Eye (tissue), 1 donor: ENCODE measurements around the gene LIN52.

Source experiments
- DNase-seq: peaks from one replicate; pipeline ENCODE4 v3.0.0-alpha.2; 2015

LIN52 gene

DNA sequence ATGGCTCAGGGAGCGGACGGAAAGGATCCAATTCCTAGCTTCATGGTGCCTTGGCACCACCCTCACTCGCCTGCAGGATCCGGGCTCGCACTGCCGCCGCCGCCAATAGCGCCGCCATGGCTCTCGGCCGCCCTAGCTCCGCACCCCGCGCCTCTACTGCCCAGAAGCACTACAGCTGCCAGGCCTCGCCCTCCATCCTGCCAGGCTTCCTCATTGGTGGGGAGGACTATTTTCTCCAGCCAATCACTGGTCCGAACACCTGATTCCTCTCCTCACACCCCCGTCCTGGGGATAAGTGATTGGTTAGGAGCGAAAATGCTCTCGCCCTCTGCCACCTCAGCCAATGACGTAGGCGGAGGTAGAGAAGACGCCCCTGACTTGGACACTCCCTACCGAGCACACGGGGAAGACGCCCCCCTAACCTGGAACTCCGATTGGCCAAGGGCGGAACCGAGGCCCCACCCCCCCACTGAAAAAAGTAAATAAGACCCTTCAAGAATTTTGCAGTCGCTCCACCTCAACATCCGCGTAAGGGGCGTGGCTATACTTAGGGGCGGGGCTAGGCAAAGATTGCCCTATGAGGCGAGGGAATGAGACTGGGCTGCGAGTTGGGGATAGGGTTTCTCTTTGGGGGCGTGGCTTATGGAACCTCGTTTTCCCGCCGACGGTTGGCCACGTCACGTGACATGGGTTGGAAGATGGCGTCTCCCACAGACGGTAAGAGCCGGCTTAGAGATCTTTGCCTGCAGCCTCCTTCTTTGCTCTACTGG is at the start of gene LIN52, which contains the start of gene ALDH6A1:
Gene LIN52 (plus strand): TSS at position 680 of the 770 bp plus-strand sequence. CDS start 19 bp downstream, at position 699.
Gene ALDH6A1 (minus strand): TSS at position 177 of the 770 bp plus-strand sequence. CDS start 59 bp downstream, at position 118.
- peak; percentile 100 for DNase-seq

DNA sequence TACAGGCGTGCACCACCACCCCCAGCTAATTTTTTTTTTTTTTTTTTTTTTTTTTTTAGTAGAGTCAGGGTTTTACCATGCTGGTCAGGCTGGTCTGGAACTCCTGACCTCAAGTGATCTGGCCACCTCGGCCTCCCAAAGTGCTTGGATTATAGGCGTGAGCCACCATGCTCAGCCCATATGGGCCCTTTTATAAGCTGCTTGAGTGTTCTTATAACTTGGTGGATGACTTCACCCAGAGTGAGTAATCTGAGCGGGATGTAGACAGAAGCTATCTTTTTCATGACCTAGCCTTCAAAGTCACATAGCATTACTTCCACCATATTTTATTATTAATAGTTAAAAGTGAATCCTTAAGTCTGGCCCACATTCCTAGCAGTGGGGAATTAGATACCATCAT is 49.2 kb upstream of the LIN52 start:
- DNase-seq = no peak

DNA sequence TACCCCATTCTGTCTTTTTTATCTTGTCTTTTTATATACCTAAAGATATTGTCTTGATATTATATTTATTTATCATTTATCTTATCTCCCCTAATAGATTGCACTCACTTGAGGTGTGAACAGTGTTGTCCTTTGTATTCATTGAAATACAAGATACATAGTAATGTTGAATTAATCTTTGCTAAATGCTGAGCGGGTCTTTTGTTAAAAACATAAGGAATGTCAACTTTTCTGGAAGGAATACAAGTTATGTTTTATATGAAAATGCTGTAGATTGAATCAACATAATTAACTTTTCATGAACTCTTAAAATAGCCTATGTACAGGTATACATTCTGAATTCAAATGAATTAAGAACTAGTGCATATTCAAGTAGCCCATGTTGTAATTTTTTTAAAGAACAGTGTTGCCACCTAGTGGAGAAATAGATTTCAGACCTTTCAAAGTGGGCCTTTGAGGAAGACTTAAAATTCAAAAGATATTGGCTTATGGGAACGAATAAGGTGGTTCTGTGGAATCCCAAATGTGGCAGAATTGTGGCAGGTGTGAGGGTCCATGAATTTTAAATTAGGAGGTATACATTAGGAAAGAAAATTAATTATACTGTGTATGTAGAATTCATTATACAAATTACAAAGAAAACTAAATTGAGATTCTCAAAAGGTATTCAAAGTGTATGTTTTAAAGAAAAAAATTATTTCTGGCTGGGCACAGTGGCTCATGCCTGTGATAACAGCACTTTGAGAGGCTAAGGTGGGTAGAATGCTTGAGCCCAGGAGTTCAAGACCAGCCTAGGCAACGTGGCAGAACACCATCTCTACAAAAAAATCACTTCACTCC is 46.5 kb upstream of the LIN52 start:
- DNase-seq = peak; percentile 74

- DNase-seq = no peak
Measured at GRCh38 chr14:74042296-74042695, 42.5 kb upstream of the LIN52 start.

DNA sequence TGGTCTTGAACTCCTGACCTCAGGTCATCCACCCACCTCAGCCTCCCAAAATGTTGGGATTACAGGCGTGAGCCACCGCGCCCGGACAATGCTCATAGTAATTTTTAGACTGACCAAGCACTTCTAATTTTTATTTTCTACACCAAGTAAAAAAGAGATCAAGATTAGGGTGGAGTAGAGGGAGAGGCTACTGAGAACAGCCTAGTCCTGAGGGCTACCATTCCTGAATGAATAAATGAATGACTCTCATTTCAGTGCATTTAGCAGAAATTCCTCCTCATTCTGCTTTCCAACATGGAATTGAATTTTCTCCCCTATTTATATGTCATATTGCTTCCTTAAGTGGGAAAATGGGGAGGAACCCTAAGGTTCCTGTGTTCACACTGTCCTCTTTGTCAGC is 39.2 kb upstream of the LIN52 start:
- DNase-seq = no peak

- no peak for DNase-seq
Measured at GRCh38 chr14:74048281-74048680, 36.5 kb upstream of the LIN52 start.

DNA sequence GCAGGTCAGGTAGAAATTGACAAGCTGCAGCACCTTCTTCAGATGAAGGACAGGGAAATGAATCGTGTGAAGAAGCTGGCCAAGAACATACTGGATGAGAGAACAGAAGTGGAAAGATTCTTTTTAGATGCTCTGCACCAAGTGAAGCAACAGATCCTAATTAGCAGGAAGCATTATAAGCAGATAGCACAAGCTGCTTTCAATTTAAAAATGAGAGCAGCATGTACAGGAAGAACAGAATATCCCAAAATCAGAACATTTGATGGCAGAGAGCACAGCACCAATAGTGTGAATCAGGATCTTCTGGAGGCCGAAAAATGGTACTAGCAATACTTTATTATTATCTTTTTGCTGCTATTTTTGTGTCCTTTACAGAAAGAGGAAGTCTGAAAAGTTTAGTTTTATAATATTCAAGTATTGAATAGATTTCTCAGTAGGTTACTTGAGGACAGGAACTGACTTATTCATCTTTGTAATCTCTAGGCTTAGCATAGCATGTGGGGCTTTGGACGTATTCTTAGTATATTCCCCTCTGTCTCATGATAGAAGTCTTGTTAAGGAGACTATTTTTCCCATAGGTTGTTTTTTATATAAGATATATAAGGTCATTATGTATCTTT is 34.8 kb upstream of the LIN52 start:
- no peak for DNase-seq

DNA sequence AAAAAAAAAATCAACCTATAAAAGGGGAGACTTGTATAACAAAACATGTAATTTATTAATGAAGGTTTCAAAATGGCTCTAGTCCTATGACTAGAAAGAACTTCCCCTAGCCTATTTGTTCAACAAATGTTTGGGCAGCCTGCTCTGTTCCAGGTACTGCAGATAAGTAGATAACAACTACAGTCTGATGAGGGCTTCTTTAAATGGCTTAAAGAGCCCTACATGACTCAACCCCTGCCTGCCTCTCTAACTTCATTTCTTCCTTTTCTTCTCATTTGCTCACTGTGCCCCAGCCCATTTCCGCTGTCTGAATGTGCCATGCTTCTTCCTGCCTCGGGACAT is 22.0 kb upstream of the LIN52 start:
- DNase-seq = no peak

DNA sequence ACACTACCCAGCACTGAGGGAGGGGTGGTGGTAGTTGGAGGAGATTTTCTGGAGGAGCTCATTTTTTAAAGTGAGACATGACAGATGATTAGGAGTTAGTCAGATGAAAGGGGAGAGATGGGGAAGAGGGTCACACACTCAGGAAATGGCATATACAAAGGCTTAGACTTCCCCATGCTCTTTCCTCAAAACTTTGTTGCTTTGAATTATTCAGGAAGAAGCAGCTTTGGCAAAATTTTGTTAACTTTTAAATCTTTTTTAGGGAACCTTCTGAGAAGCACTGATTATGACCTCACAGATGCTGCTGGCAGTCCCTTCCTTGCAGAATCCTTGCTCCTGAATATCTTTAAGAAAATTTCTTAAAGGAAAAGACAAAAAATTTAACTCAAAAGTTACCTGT is 20.3 kb upstream of the LIN52 start:
- no peak for DNase-seq

DNA sequence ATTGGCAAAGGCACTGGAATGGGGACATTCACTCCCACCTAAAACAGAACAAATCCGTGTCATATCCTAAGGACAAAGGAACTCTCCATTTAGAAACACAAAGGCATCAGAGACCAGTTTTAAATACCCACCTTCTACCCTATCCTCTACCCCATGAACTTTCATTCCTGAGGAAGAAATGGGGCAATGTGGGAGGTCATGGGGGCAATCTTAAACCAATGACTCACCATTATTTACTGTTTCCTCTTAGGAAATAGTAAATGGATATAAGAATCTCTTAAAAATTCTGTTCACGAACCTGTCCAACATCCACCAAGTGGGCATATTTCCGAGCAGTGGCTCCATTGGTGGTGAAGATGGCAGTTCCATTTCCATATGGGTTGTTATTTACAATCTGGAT is 19.9 kb upstream of the LIN52 start:
- DNase-seq = no peak

DNA sequence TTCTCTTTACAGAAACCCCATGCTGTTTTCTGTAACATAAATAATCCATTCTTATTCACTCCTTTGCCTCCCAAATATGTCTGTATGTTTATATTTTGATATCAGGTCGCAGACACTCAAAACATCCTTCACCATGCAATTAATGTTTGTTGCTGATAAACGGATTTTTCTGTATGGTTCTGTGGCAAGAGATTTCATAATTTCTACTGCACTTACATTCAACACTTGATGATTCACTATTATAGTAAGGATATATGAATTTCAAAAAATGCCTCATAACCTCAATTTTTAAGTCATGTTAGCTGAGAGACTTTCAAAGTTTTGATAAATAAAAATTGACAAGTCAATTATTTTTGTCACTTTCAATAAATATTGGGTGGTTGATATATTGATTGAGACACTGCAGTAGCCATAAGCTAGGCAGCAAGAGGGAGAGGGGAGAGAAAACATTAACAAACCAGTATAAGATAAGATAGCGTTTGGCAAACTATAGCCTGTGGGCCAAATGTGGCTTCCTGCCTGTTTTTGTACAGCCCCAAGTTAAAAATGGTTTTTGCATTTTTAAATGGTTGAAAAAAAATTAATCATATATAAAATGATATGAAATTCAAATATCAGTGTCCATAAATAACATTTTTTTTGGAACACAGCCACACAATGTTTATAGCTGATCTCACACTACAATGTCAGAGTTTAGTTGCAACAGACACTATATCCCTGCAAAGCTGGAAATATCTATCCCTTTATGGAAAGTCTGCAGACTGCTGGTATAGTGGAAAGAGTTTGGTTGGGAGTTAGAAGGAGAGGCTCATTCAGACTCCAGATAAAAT is 18.8 kb upstream of the LIN52 start:
- no peak for DNase-seq

DNA sequence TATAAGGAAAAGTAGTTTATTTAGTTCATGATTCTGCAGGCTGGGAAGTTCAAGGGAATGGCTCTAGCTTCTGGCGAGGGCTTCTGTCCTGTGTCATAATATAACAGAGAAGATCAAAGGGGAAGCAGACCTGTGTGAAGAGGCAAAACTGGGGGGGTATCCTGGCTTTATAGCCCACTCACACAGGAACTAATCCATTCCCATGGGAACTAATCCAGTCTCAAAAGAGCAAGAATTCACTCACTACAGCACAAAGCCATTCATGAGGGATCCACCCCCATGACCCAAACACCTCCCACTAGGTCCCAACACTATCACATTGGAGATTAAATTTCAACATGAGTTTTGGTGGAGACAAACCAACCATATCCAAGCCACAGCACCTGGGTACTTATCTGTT is 7.4 kb upstream of the LIN52 start:
- no peak for DNase-seq

- DNase-seq = no peak
Measured at GRCh38 chr14:74080820-74081460, 3.8 kb upstream of the LIN52 start.

- no peak for DNase-seq
Measured at GRCh38 chr14:74081491-74081890, 3.3 kb upstream of the LIN52 start.

DNA sequence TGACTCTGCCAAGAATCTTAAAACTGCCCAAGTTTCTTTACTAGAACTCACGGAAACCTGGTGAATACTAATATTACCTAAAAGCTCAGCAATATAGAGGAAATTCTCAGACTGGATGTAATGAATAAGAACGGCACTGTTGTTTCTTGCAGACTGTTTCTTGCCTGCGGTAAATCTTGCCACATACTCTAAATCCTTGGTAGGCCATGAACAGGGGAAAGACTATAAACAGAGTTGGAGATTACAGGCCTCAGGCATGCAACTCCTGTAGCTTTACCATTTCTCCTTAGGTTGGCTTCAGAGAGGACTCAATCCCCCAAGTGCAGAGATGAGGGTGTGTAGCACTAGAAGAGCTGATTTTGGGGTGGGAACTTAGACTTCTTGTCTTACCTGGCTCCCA is 1.6 kb upstream of the LIN52 start:
- no peak for DNase-seq

DNA sequence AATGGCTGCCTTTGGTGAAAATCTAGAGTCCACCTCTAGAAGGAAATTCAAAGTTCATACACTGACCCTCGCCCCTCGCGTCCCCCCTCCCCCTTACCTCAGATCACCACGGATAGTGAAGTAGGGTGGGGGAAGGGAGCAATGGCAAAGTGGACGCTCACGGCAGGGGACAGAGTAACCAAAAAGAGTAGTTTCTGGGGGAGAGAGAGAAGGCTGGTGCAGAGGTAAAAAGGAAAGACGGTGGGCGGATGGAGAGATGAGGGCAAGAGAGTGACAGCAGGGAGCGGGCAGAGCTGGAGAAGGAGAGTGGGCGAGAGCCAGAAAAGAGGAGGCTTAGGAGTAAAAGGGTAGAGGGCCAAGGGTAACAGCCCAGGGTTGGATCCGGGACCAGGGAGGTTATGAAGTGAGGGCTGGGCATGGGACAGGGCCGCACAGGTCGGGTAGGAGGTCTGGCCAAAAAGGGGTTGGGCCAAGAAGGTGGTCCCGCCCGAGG is 926 bp upstream of the LIN52 start:
- DNase-seq = no peak

GRCh38 chr14:74085047-74085637 is 386 bp downstream of the LIN52 start:
- DNase-seq = no peak

DNA sequence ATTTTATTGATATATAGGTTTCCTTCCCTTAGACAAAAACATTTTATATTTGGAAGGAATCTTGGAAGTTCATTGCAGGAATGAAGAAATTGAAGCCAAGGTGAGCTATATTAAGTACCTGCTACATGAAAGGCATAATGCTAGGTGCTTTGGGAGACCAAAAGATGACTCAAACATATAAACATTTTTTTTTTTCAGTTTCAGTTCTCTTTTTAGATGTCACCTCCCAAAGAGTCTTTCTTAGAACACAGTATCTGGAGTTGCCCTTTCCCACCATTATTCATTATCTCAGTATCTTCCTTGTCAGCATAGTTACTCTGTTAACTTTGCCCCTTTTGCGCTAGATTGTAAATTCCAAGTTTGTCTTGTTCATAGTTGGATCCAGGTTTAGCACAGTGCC is 1.1 kb downstream of the LIN52 start:
- DNase-seq = no peak

GRCh38 chr14:74089251-74090020 is 4.7 kb downstream of the LIN52 start:
- no peak for DNase-seq

DNA sequence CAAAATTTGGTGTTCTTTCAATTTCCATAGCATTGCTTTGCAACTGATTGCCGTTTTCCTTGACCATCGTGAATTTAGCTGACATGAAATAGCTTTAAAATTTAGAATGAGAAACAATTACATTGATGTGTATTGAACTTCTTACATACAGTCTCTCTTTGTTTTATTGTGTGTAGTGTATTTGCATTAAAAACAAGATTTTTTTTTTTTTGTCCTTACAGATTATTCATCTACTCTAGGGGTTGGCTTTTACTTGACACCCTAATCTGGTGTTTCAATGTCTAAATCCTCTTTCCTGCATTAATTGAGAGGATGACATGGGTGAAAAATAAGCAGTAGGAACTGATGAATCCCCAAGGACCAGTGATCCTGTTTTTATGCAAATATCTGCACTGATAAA is 20.6 kb downstream of the LIN52 start:
- no peak for DNase-seq

- no peak for DNase-seq
Measured at GRCh38 chr14:74109369-74109768, 24.6 kb downstream of the LIN52 start.
